GM12878 (cell line): ENCODE results near the gene SLX4IP. TPM values are rescaled to one million over a fixed set of nuclear protein-coding genes. Genes with fewer than 3 reads are reported as not detected.

Experiments used
- CBFB ChIP-seq: IDR thresholded peaks from 2 replicates; pipeline ENCODE4 v1.6.1; 2016; ENCODE audit warnings: antibody characterized with exemption, low read depth
- CEBPB ChIP-seq, 2 experiments: fragments of 150-350 bp in 1 of 2; IDR thresholded peaks; 2 replicates each; pipeline ENCODE4 v1.6.1; 2012 to 2014; ENCODE audit warnings: low read depth in 2 of 2, low read length in 2 of 2, borderline replicate concordance in 1 of 2, inconsistent platforms in 1 of 2
- EP300 ChIP-seq, 2 experiments: fragments of 150-350 bp in 1 of 2; IDR thresholded peaks; 2 replicates each; pipeline ENCODE4 v1.6.1; 2011 to 2012; ENCODE audit warnings: low read depth in 2 of 2, low read length in 2 of 2, borderline replicate concordance in 1 of 2, improper control_type of control experiment in 1 of 2, inconsistent platforms in 1 of 2; ENCODE audit not compliant: control insufficient read depth in 1 of 2
- EZH2 ChIP-seq: IDR thresholded peaks from 2 replicates; pipeline ENCODE4 v1.6.1; 2012; ENCODE audit warnings: low read depth, mild to moderate bottlenecking, control low read depth, inconsistent platforms, low read length, borderline replicate concordance; ENCODE audit not compliant: control insufficient read depth
- FOXK2 ChIP-seq: fragments of 450-650 bp; IDR thresholded peaks from 2 replicates; pipeline ENCODE4 v1.6.1; 2017; ENCODE audit warnings: mild to moderate bottlenecking, moderate library complexity
- HCFC1 ChIP-seq: fragments of 150-350 bp; IDR thresholded peaks from 2 replicates; pipeline ENCODE4 v1.6.1; 2014; ENCODE audit warnings: low read length
- HDAC2 ChIP-seq: fragments of 200-600 bp; sonication (generic); IDR thresholded peaks from 2 replicates; pipeline ENCODE4 v1.6.1; 2017
- HDAC6 ChIP-seq: fragments of 200-600 bp; sonication (generic); IDR thresholded peaks from one replicate; pipeline ENCODE4 v1.8.0; 2017; ENCODE audit warnings: antibody characterized with exemption; ENCODE audit not compliant: unreplicated experiment
- KDM1A ChIP-seq: fragments of 200-600 bp; sonication (generic); IDR thresholded peaks from 2 replicates; pipeline ENCODE4 v1.6.1; 2016; ENCODE audit warnings: borderline replicate concordance
- PML ChIP-seq: IDR thresholded peaks from 2 replicates; pipeline ENCODE4 v1.6.1; 2012; ENCODE audit warnings: low read length, inconsistent platforms
- RB1 ChIP-seq: fragments of 450-650 bp; formaldehyde crosslinking; IDR thresholded peaks from 2 replicates; pipeline ENCODE4 v1.6.1; 2017; ENCODE audit warnings: mild to moderate bottlenecking, borderline replicate concordance
- RELA ChIP-seq: fragments of 450-650 bp; IDR thresholded peaks from 2 replicates; pipeline ENCODE4 v1.8.0; 2014; ENCODE audit warnings: borderline replicate concordance; ENCODE audit not compliant: partially characterized antibody
- SPI1 ChIP-seq: IDR thresholded peaks from 2 replicates; pipeline ENCODE4 v1.6.1; 2011; ENCODE audit warnings: low read depth, mild to moderate bottlenecking, low read length, moderate library complexity, borderline replicate concordance; ENCODE audit not compliant: insufficient read depth
- WRNIP1 ChIP-seq: IDR thresholded peaks from 2 replicates; pipeline ENCODE4 v1.6.1; 2011; ENCODE audit warnings: low read depth, low read length, improper control_type of control experiment, borderline replicate concordance
- ZBED1 ChIP-seq: IDR thresholded peaks from 2 replicates; pipeline ENCODE4 v1.6.1; 2016; ENCODE audit warnings: borderline replicate concordance
- ZNF207 ChIP-seq: fragments of 450-650 bp; IDR thresholded peaks from 2 replicates; pipeline ENCODE4 v1.6.1; 2014; ENCODE audit warnings: antibody characterized with exemption, mild to moderate bottlenecking, borderline replicate concordance
- ZNF24 ChIP-seq: fragments of 450-650 bp; IDR thresholded peaks from 2 replicates; pipeline ENCODE4 v1.6.1; 2017; ENCODE audit warnings: antibody characterized with exemption, mild to moderate bottlenecking
- ZNF384 ChIP-seq: IDR thresholded peaks from 2 replicates; pipeline ENCODE4 v1.6.1; 2012; ENCODE audit warnings: low read depth, mild to moderate bottlenecking, low read length, improper control_type of control experiment, borderline replicate concordance
- polyA plus RNA-seq, 11 experiments: library from polyadenylated mRNA; depleted of rRNA in 4 of 11; unstranded in 6 of 11; stranded (reverse) in 5 of 11; fragments of >200 nt; fragmentation: Nextera tagmentation in 4 of 11; fragmentation: Illumina TruSeq in 1 of 11; extraction: Ambion mirVana in 4 of 11; extraction: Trizol in 1 of 11; gene quantifications; 1 replicate in 1 of 11; 2 replicates in 10 of 11; pipeline versions ENCODE4 v1.2.1 to v1.2.3, GENCODE V29; 2011 to 2016; ENCODE audit warnings: inconsistent platforms in 2 of 11, missing spikeins in 2 of 11, low read depth in 1 of 11
- total RNA-seq, 4 experiments: library from RNA; depleted of rRNA in 3 of 4; stranded (reverse); fragments of >200 nt in 3 of 4; fragmentation: Illumina TruSeq in 1 of 4; extraction: Trizol in 1 of 4; gene quantifications; 2 replicates each; pipeline versions ENCODE4 v1.2.1 to v1.2.3, GENCODE V29; 2013 to 2021
- TF ChIP-seq, protein P1 (sequence below): fragments of 450-650 bp; IDR thresholded peaks from 2 replicates; pipeline ENCODE4 v1.6.1; 2018; ENCODE audit warnings: mild to moderate bottlenecking, low read depth, moderate library complexity; ENCODE audit not compliant: partially characterized antibody
- TF ChIP-seq, protein P2 (sequence below): fragments of 450-650 bp; IDR thresholded peaks from 2 replicates; pipeline ENCODE4 v1.6.1; 2018; ENCODE audit warnings: borderline replicate concordance, mild to moderate bottlenecking; ENCODE audit not compliant: partially characterized antibody
- TF ChIP-seq, protein P3 (sequence below): fragments of 450-650 bp; IDR thresholded peaks from 2 replicates; pipeline ENCODE4 v1.6.1; 2017; ENCODE audit warnings: mild to moderate bottlenecking, low read depth, inconsistent platforms; ENCODE audit not compliant: poor library complexity, severe bottlenecking
- TF ChIP-seq, protein P4 (sequence below): IDR thresholded peaks from 2 replicates; pipeline ENCODE4 v1.6.1; 2011; ENCODE audit warnings: borderline replicate concordance, low read depth, mild to moderate bottlenecking, moderate library complexity, low read length; ENCODE audit not compliant: insufficient read depth, poor library complexity, severe bottlenecking

The SLX4IP gene
- total and polyA plus RNA-seq, 10 of the 15 experiments (the other 5 are each of a cell fraction or from before 2014, with no cell fraction given) = 2.2 to 11.0 (median 6.3) TPM

DNA sequence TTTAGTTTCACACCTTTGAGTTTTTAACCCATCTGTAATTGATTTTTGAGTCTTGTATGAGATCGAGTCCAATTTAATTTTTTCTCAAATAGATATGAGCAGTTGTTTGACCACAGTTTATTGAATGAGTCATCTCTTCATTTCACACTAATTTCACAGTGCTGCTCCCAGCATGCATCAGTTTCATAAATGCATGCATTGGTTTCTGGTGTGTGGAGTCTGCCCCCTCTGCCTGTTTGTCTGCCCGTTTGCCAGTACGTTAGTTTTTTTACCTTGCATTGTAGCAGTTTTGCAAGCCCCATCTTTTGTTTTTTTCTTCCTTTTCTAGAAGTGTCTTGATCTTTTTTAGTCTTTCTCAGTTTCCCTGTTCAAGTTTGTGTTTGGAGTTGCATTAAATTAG lies 11.9 kb downstream of the SLX4IP start (continued):
- TF ChIP-seq, protein P1, sequence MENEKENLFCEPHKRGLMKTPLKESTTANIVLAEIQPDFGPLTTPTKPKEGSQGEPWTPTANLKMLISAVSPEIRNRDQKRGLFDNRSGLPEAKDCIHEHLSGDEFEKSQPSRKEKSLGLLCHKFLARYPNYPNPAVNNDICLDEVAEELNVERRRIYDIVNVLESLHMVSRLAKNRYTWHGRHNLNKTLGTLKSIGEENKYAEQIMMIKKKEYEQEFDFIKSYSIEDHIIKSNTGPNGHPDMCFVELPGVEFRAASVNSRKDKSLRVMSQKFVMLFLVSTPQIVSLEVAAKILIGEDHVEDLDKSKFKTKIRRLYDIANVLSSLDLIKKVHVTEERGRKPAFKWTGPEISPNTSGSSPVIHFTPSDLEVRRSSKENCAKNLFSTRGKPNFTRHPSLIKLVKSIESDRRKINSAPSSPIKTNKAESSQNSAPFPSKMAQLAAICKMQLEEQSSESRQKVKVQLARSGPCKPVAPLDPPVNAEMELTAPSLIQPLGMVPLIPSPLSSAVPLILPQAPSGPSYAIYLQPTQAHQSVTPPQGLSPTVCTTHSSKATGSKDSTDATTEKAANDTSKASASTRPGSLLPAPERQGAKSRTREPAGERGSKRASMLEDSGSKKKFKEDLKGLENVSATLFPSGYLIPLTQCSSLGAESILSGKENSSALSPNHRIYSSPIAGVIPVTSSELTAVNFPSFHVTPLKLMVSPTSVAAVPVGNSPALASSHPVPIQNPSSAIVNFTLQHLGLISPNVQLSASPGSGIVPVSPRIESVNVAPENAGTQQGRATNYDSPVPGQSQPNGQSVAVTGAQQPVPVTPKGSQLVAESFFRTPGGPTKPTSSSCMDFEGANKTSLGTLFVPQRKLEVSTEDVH = no peak
- no peak for TF ChIP-seq KDM1A
- TF ChIP-seq FOXK2 = no peak
- peak; percentile 85 for TF ChIP-seq ZNF384
- TF ChIP-seq EP300 (IDR thresholded peaks at IDR 0.05; ENCODE audit: borderline replicate concordance in 1 of 2, control insufficient read depth in 1 of 2, low read depth in 2 of 2, low read length in 2 of 2) = peak; percentile 75 to 91
- no peak for TF ChIP-seq HDAC6
- TF ChIP-seq, protein P2, sequence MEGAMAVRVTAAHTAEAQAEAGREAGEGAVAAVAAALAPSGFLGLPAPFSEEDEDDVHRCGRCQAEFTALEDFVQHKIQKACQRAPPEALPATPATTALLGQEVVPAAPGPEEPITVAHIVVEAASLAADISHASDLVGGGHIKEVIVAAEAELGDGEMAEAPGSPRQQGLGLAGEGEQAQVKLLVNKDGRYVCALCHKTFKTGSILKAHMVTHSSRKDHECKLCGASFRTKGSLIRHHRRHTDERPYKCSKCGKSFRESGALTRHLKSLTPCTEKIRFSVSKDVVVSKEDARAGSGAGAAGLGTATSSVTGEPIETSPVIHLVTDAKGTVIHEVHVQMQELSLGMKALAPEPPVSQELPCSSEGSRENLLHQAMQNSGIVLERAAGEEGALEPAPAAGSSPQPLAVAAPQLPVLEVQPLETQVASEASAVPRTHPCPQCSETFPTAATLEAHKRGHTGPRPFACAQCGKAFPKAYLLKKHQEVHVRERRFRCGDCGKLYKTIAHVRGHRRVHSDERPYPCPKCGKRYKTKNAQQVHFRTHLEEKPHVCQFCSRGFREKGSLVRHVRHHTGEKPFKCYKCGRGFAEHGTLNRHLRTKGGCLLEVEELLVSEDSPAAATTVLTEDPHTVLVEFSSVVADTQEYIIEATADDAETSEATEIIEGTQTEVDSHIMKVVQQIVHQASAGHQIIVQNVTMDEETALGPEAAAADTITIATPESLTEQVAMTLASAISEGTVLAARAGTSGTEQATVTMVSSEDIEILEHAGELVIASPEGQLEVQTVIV = no peak
- TF ChIP-seq RB1 = no peak
- TF ChIP-seq WRNIP1 = no peak
- TF ChIP-seq SPI1 = no peak
- TF ChIP-seq CEBPB (IDR thresholded peaks at IDR 0.05; ENCODE audit: borderline replicate concordance in 1 of 2, low read depth in 2 of 2, low read length in 2 of 2) = peak in 1 of 2 experiments; percentile 44; a peak in 1 of 4 replicates
- TF ChIP-seq, protein P3, sequence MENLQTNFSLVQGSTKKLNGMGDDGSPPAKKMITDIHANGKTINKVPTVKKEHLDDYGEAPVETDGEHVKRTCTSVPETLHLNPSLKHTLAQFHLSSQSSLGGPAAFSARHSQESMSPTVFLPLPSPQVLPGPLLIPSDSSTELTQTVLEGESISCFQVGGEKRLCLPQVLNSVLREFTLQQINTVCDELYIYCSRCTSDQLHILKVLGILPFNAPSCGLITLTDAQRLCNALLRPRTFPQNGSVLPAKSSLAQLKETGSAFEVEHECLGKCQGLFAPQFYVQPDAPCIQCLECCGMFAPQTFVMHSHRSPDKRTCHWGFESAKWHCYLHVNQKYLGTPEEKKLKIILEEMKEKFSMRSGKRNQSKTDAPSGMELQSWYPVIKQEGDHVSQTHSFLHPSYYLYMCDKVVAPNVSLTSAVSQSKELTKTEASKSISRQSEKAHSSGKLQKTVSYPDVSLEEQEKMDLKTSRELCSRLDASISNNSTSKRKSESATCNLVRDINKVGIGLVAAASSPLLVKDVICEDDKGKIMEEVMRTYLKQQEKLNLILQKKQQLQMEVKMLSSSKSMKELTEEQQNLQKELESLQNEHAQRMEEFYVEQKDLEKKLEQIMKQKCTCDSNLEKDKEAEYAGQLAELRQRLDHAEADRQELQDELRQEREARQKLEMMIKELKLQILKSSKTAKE = peak; percentile 72
- peak; percentile 65; the same call in 1 of the 2 replicates for TF ChIP-seq ZNF24
- no peak for TF ChIP-seq ZBED1
- 0 out of 2 replicates have a peak, but pooled peaks have one; percentile 28 for TF ChIP-seq CBFB
- TF ChIP-seq ZNF207 = no peak
- TF ChIP-seq EZH2 = no peak
- no peak for TF ChIP-seq PML
- TF ChIP-seq HDAC2 = no peak
- TF ChIP-seq RELA = no peak
- TF ChIP-seq, protein P4, sequence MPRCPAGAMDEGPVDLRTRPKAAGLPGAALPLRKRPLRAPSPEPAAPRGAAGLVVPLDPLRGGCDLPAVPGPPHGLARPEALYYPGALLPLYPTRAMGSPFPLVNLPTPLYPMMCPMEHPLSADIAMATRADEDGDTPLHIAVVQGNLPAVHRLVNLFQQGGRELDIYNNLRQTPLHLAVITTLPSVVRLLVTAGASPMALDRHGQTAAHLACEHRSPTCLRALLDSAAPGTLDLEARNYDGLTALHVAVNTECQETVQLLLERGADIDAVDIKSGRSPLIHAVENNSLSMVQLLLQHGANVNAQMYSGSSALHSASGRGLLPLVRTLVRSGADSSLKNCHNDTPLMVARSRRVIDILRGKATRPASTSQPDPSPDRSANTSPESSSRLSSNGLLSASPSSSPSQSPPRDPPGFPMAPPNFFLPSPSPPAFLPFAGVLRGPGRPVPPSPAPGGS = no peak
- TF ChIP-seq HCFC1 = no peak
